T-cell (primary cell): ENCODE results near the gene TNNT1. TPM values are rescaled to one million over a fixed set of nuclear protein-coding genes. Genes with fewer than 3 reads are reported as not detected.
A peak's percentile ranks its signal among the peaks of the same experiment; 100 is the strongest.

Source experiments
- ATAC-seq, 4 experiments: fragments of 200-7000 bp in 3 of 4; fragments of 150-1000 bp in 1 of 4; cut with Tn5 transposase; replicated peaks in 1 of 4; 1 replicate in 3 of 4; 2 replicates in 1 of 4; pipeline ENCODE4 v1.10.0; 2021; ENCODE audit warnings: moderate library complexity in 3 of 4, mild to moderate bottlenecking in 2 of 4, moderate number of reproducible peaks in 1 of 4
- CTCF ChIA-PET, 2 donors: fragments of 300-600 bp; sonication (Branson Sonifier 250); formaldehyde crosslinking; loops; one replicate each; lab custom pipeline; 2022; ENCODE audit warnings: antibody characterized with exemption in 2 of 2; lab: Charles Lee
- POLR2A ChIA-PET, 2 donors: fragments of 300-600 bp; sonication (Branson Sonifier 250); formaldehyde crosslinking; loops; one replicate each; lab custom pipeline; 2022; ENCODE audit warnings: antibody characterized with exemption in 2 of 2; lab: Charles Lee
- DNase-seq, 35 experiments: peaks; one replicate each; pipeline versions ENCODE4 v3.0.0 to v3.0.0-alpha.2; 2013 to 2023
- H3K27ac ChIP-seq: one replicate; pipeline ENCODE4 v1.5.1; 2013; ENCODE audit warnings: low read length
- H3K27me3 ChIP-seq, 2 experiments: replicated peaks in 1 of 2; 1 replicate in 1 of 2; 2 replicates in 1 of 2; pipeline versions ENCODE4 v1.6.1 to v1.7.0; 2013; ENCODE audit warnings: low read length in 1 of 2, mixed read lengths in 1 of 2; ENCODE audit not compliant: control insufficient read depth in 2 of 2, insufficient read depth in 2 of 2; ENCODE audit errors: extremely low read depth in 1 of 2
- H3K36me3 ChIP-seq, 2 donors: 1 replicate in 1 of 2; 2 replicates in 1 of 2; pipeline versions ENCODE4 v1.6.1 to v1.7.0; 2013; ENCODE audit warnings: low read length in 1 of 2; ENCODE audit not compliant: control insufficient read depth in 2 of 2, insufficient read depth in 1 of 2; ENCODE audit errors: extremely low read depth in 1 of 2
- H3K4me1 ChIP-seq, 2 experiments: 1 replicate in 1 of 2; 2 replicates in 1 of 2; pipeline versions ENCODE4 v1.6.1 to v1.7.0; 2013; ENCODE audit warnings: low read length in 2 of 2, mixed read lengths in 1 of 2; ENCODE audit not compliant: insufficient read depth in 2 of 2, control insufficient read depth in 1 of 2; ENCODE audit errors: extremely low read depth in 1 of 2
- H3K4me3 ChIP-seq, 2 donors: 1 replicate in 1 of 2; 2 replicates in 1 of 2; pipeline versions ENCODE4 v1.5.1 to v1.7.0; 2013; ENCODE audit warnings: mild to moderate bottlenecking in 2 of 2, low read length in 1 of 2, moderate library complexity in 1 of 2; ENCODE audit not compliant: control insufficient read depth in 1 of 2; ENCODE audit errors: extremely low read depth in 1 of 2
- H3K9me3 ChIP-seq: 2 replicates; pipeline ENCODE4 v1.7.0; 2013
- H3K27ac Mint-ChIP-seq, 2 donors: one replicate each; pipeline ENCODE4 v1.8.0; 2020 to 2021; ENCODE audit warnings: mild to moderate bottlenecking in 2 of 2, mixed read lengths in 2 of 2
- H3K27me3 Mint-ChIP-seq, 2 donors: one replicate each; pipeline ENCODE4 v1.8.0; 2021 to 2022; ENCODE audit warnings: mixed read lengths in 2 of 2
- H3K36me3 Mint-ChIP-seq: one replicate; pipeline ENCODE4 v1.8.0; 2021; ENCODE audit warnings: mixed read lengths
- H3K4me1 Mint-ChIP-seq, 3 donors: one replicate each; pipeline ENCODE4 v1.8.0; 2020 to 2022; ENCODE audit warnings: mixed read lengths in 3 of 3, mild to moderate bottlenecking in 1 of 3
- H3K4me3 Mint-ChIP-seq, 3 donors: one replicate each; pipeline ENCODE4 v1.8.0; 2020 to 2022; ENCODE audit warnings: mild to moderate bottlenecking in 3 of 3, mixed read lengths in 3 of 3, moderate library complexity in 3 of 3
- H3K9me3 Mint-ChIP-seq, 3 donors: one replicate each; pipeline ENCODE4 v1.8.0; 2020 to 2022; ENCODE audit warnings: mixed read lengths in 3 of 3
- WGBS: methylation state at CpG from one replicate; pipeline ENCODE4 v1.1.5; 2013; ENCODE audit warnings: missing lambda C conversion rate; ENCODE audit not compliant: insufficient coverage; 5-methylcytosine and 5-hydroxymethylcytosine counted together
- total RNA-seq, 35 experiments: library from RNA in 6 of 35; stranded (reverse) in 6 of 35; fragments of 120-200 nt in 1 of 35; gene quantifications; one replicate each; pipeline versions ENCODE4 v1.2.1 to v1.2.4 and lab custom pipeline; 2013 to 2026

TNNT1 gene
- total RNA-seq (under 1 TPM in 2 of 5 donors, not detected in 3; 0.36 to 0.76 TPM), total RNA-seq (lab: John Stamatoyannopoulos, UW) (0 to 0.14 (median 0) reads per million in 29 experiments)
- 0.31 TPM for total RNA-seq (2013)

- ATAC-seq, result no peak
- Mint-ChIP-seq H3K27me3 (peaks cover 41 to 44% of the 10 kb centered on the region in 2 donors), H3K4me3 (peak within 1 kb of the TSS in 1 of 3 donors; percentile 29), H3K4me1 (peaks cover 17 to 20% (median 20%) of the 10 kb centered on the region in 3 donors), H3K27ac (peak within 1 kb of the TSS in 1 of 2 donors; percentile 27), H3K36me3 (no peaks in the 10 kb centered on the region), H3K9me3 (peaks cover 7 to 14% (median 8%) of the 10 kb centered on the region in 3 donors)
- Histone ChIP-seq H3K4me1 (peaks cover 3 to 30% of the 10 kb centered on the region in 2 experiments), H3K4me3 (no peak within 1 kb of the TSS), H3K9me3 (peaks cover 3% of the 10 kb centered on the region), H3K27me3 (peaks cover 2 to 55% of the 10 kb centered on the region in 2 experiments), H3K27ac (no peak within 1 kb of the TSS), H3K36me3 (no peaks in the 10 kb centered on the region)
- WGBS, result 36% methylated on average over 9 of the region's 18 CpGs
- ChIA-PET CTCF (no interaction called here), POLR2A (no interaction called here)
- DNase-seq, result no peak
Measured at GRCh38 chr19:55149078-55150003, at the start of gene TNNT1. Gene TNNT1 (minus strand): TSS chr19:55149206. CDS start chr19:55147157, 2,049 bp downstream.

- H3K27ac Mint-ChIP-seq, result no peak overlapping the region
- no peak overlapping the region for H3K4me3 Mint-ChIP-seq
- H3K4me1 Mint-ChIP-seq, result no peaks in the 10 kb centered on the region
- WGBS, result 56% methylated on average over 3 of the region's 5 CpGs
- ATAC-seq, result no peak
- POLR2A ChIA-PET, result no interaction called here
- H3K36me3 Mint-ChIP-seq, result no peaks in the 10 kb centered on the region
- Histone ChIP-seq H3K4me1 (no peaks in the 10 kb centered on the region), H3K36me3 (no peaks in the 10 kb centered on the region), H3K4me3 (no peak overlapping the region), H3K27me3 (peaks cover 0 to 52% of the 10 kb centered on the region in 2 experiments), H3K9me3 (no peaks in the 10 kb centered on the region), H3K27ac (no peak overlapping the region)
- DNase-seq, result no peak
- H3K9me3 Mint-ChIP-seq, result no peaks in the 10 kb centered on the region
- peaks cover 28 to 29% of the 10 kb centered on the region in 2 donors for H3K27me3 Mint-ChIP-seq
- CTCF ChIA-PET, result no interaction called here
Measured at GRCh38 chr19:55198651-55199050, 49.6 kb upstream of the TNNT1 start.

GRCh38 chr19:55197528-55197927 is 48.5 kb upstream of the TNNT1 start:
- no peak for DNase-seq
- Mint-ChIP-seq H3K9me3 (no peaks in the 10 kb centered on the region), H3K4me3 (no peak overlapping the region), H3K4me1 (no peaks in the 10 kb centered on the region), H3K27ac (no peak overlapping the region), H3K27me3 (peaks cover 26 to 27% of the 10 kb centered on the region in 2 donors), H3K36me3 (no peaks in the 10 kb centered on the region)
- H3K27me3 ChIP-seq, result peaks cover 0 to 61% of the 10 kb centered on the region in 2 experiments
- peak in 1 of 4 experiments; percentile 42 for ATAC-seq
- H3K36me3 ChIP-seq, result no peaks in the 10 kb centered on the region
- H3K4me3 ChIP-seq, result no peak overlapping the region
- no CpG with 5 or more reads among the region's 4 CpGs for WGBS
- H3K4me1 ChIP-seq, result no peaks in the 10 kb centered on the region
- no peak overlapping the region for H3K27ac ChIP-seq
- POLR2A ChIA-PET, result no interaction called here
- H3K9me3 ChIP-seq, result no peaks in the 10 kb centered on the region
- CTCF ChIA-PET, result no interaction called here

GRCh38 chr19:55196803-55197202 is 47.8 kb upstream of the TNNT1 start:
- peaks cover 0 to 58% of the 10 kb centered on the region in 2 experiments for H3K27me3 ChIP-seq
- Mint-ChIP-seq H3K36me3 (no peaks in the 10 kb centered on the region), H3K4me1 (no peaks in the 10 kb centered on the region), H3K4me3 (no peak overlapping the region), H3K27me3 (peaks cover 23 to 25% of the 10 kb centered on the region in 2 donors), H3K9me3 (no peaks in the 10 kb centered on the region), H3K27ac (no peak overlapping the region)
- H3K9me3 ChIP-seq, result no peaks in the 10 kb centered on the region
- ChIA-PET POLR2A (no interaction called here), CTCF (no interaction called here)
- no peak for DNase-seq
- ATAC-seq, result no peak
- no peaks in the 10 kb centered on the region for H3K36me3 ChIP-seq
- WGBS, result 89% methylated on average over 10 of the region's 10 CpGs
- H3K4me1 ChIP-seq, result no peaks in the 10 kb centered on the region
- H3K27ac ChIP-seq, result no peak overlapping the region
- H3K4me3 ChIP-seq, result no peak overlapping the region

- DNase-seq (no peak), ATAC-seq (no peak)
- Mint-ChIP-seq H3K4me1 (peaks cover 6 to 11% (median 8%) of the 10 kb centered on the region in 3 donors), H3K4me3 (no peak overlapping the region), H3K36me3 (no peaks in the 10 kb centered on the region), H3K27me3 (peaks cover 14 to 16% of the 10 kb centered on the region in 2 donors), H3K27ac (no peak overlapping the region), H3K9me3 (no peaks in the 10 kb centered on the region)
- no peaks in the 10 kb centered on the region for H3K36me3 ChIP-seq
- no peak overlapping the region for H3K27ac ChIP-seq
- WGBS, result 68% methylated on average over 12 of the region's 12 CpGs
- CTCF ChIA-PET, result interaction anchor here in 1 of 2 donors (0.5 kb wide), 1 partner anchor 480 kb away, joined by 3 read pairs; no protein-coding TSS in a partner anchor
- POLR2A ChIA-PET, result no interaction called here
- no peak overlapping the region for H3K4me3 ChIP-seq
- H3K27me3 ChIP-seq, result peaks cover 0 to 49% of the 10 kb centered on the region in 2 experiments
- no peaks in the 10 kb centered on the region for H3K9me3 ChIP-seq
- H3K4me1 ChIP-seq, result peaks cover 0 to 5% of the 10 kb centered on the region in 2 experiments
Measured at GRCh38 chr19:55193481-55193880, 44.5 kb upstream of the TNNT1 start.

GRCh38 chr19:55189403-55189835 is 40.4 kb upstream of the TNNT1 start:
- H3K27me3 ChIP-seq, result peaks cover 0 to 53% of the 10 kb centered on the region in 2 experiments
- CTCF ChIA-PET, result no interaction called here
- WGBS, result 83% methylated on average over 13 of the region's 15 CpGs
- Mint-ChIP-seq H3K4me1 (peaks cover 6 to 11% (median 9%) of the 10 kb centered on the region in 3 donors), H3K36me3 (no peaks in the 10 kb centered on the region), H3K9me3 (no peaks in the 10 kb centered on the region), H3K4me3 (no peak overlapping the region), H3K27ac (no peak overlapping the region), H3K27me3 (peaks cover 15 to 26% of the 10 kb centered on the region in 2 donors)
- ATAC-seq (no peak), DNase-seq (no peak)
- POLR2A ChIA-PET, result no interaction called here
- no peak overlapping the region for H3K27ac ChIP-seq
- H3K36me3 ChIP-seq, result no peaks in the 10 kb centered on the region
- H3K4me1 ChIP-seq, result peaks cover 0 to 5% of the 10 kb centered on the region in 2 experiments
- no peaks in the 10 kb centered on the region for H3K9me3 ChIP-seq
- H3K4me3 ChIP-seq, result no peak overlapping the region
